Esophagus squamous epithelium (tissue), 5 donors: ENCODE measurements around the gene TFE3. TPM values are rescaled to one million over a fixed set of nuclear protein-coding genes. Genes with fewer than 3 reads are reported as not detected.

Experiments
- DNase-seq: peaks from one replicate; lab custom pipeline; 2025; lab: John Stamatoyannopoulos, UW
- H3K27ac ChIP-seq, 4 donors: fragments of 200-600 bp; sonication (generic); one replicate each; pipeline ENCODE4 v1.5.1; 2016 to 2019; ENCODE audit warnings: mild to moderate bottlenecking in 1 of 4
- H3K27me3 ChIP-seq, 4 donors: fragments of 200-600 bp; sonication (generic); 1 replicate in 3 of 4; 2 replicates in 1 of 4; pipeline versions ENCODE4 v1.5.1 to v1.6.0; 2017 to 2021; ENCODE audit warnings: antibody characterized with exemption in 1 of 4
- H3K36me3 ChIP-seq, 3 donors: fragments of 200-600 bp; sonication (generic); one replicate each; pipeline ENCODE4 v1.5.1; 2016 to 2019
- H3K4me1 ChIP-seq, 3 donors: fragments of 200-600 bp; sonication (generic); one replicate each; pipeline ENCODE4 v1.5.1; 2017 to 2019
- H3K4me3 ChIP-seq, 4 donors: fragments of 200-600 bp; sonication (generic); 1 replicate in 3 of 4; 2 replicates in 1 of 4; pipeline ENCODE4 v1.5.1; 2016 to 2019; ENCODE audit warnings: mild to moderate bottlenecking in 2 of 4, moderate library complexity in 1 of 4
- H3K9me3 ChIP-seq, 3 donors: fragments of 200-600 bp; sonication (generic); one replicate each; pipeline ENCODE4 v1.5.1; 2016 to 2019
- CTCF ChIP-seq, 6 experiments: fragments of 450-650 bp in 4 of 6; fragments of 200-600 bp in 2 of 6; sonication (generic) in 2 of 6; IDR thresholded peaks; one replicate each; pipeline ENCODE4 v1.5.1; 2016 to 2019; ENCODE audit warnings: antibody characterized with exemption in 6 of 6, mild to moderate bottlenecking in 4 of 6, moderate library complexity in 4 of 6
- POLR2A ChIP-seq, 4 donors: fragments of 450-650 bp; IDR thresholded peaks; one replicate each; pipeline ENCODE4 v1.6.1; 2017; ENCODE audit warnings: antibody characterized with exemption in 4 of 4, mild to moderate bottlenecking in 4 of 4, moderate library complexity in 3 of 4
- WGBS, 2 donors: methylation state at CpG; one replicate each; pipeline ENCODE4 v1.1.5; 2018; 5-methylcytosine and 5-hydroxymethylcytosine counted together
- intact Hi-C: fragments of 100-400 bp; cut with DNase I; formaldehyde crosslinking; loops from one replicate; pipeline ENCODE4 v1.15.0; 2022
- total RNA-seq, 4 donors: library from RNA; depleted of rRNA; stranded (reverse); fragments of >200 nt; gene quantifications; one replicate each; pipeline ENCODE4 v1.1.0, GENCODE V29; 2016
- donor health status: DM: yes; HTN: yes; CAD: no.

The TFE3 gene
- total RNA-seq, 4 donors from 2014 or later: 24.3 to 48.4 (median 43.1) TPM

DNA sequence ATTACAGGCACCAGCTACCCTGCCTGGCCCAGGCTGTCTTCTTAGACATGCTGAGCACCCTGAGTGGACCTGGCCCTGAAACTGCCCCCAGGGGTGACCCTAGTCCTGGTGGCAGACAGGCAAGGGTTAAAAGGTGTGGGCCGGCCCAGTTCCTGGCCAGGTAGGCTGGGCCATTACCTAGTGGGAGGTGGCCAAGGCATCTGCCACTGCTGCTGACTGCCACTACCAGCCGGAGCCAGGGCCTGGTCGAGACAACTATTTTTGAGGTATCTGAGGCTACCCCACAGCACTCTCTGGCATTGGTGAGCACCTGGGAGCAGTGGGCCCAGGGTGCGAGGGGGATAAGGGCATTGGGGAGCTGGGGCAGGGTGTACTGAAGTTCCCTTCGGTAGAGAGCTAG lies 15.6 kb upstream of the TFE3 start, which contains the start of gene CCDC120:
Gene CCDC120 (plus strand): TSS at position 206 of the 400 bp plus-strand sequence. CDS start 3,043 bp downstream, outside the sequence.
- Histone ChIP-seq H3K36me3 (peaks cover 0 to 24% (median 0%) of the 10 kb centered on the region in 3 donors), H3K4me3 (peak within 1 kb of the TSS; percentile 44 to 65 (median 54)), H3K27me3 (no peaks in the 10 kb centered on the region), H3K4me1 (peaks cover 0 to 20% (median 0%) of the 10 kb centered on the region in 3 donors), H3K9me3 (no peaks in the 10 kb centered on the region), H3K27ac (peak within 1 kb of the TSS; percentile 87 to 91 (median 88))
- peak in 1 of 4 donors; percentile 47 for TF ChIP-seq POLR2A (IDR thresholded peaks at IDR 0.05)
- TF ChIP-seq CTCF (IDR thresholded peaks at IDR 0.05): no peak
- 31 to 33% methylated on average over 3 to 4 of the region's 5 CpGs for WGBS, 2 donors
- no peak for DNase-seq
- intact Hi-C loops: no loop called here

GRCh38 chrX:49054073-49054762 lies 11.1 kb upstream of the TFE3 start:
- H3K27ac ChIP-seq: peak overlapping the region; percentile 84 to 91 (median 86)
- DNase-seq: no peak
- H3K27me3 ChIP-seq: no peaks in the 10 kb centered on the region
- no peak for TF ChIP-seq POLR2A (IDR thresholded peaks at IDR 0.05)
- no peak for TF ChIP-seq CTCF (IDR thresholded peaks at IDR 0.05)
- peaks cover 0 to 15% (median 0%) of the 10 kb centered on the region in 3 donors for H3K4me1 ChIP-seq
- no peaks in the 10 kb centered on the region for H3K9me3 ChIP-seq
- intact Hi-C loops: no loop called here
- no peaks in the 10 kb centered on the region for H3K36me3 ChIP-seq
- WGBS, 2 donors: 68 to 80% methylated on average over 5 of the region's 5 CpGs
- peak overlapping the region; percentile 56 to 71 (median 61) for H3K4me3 ChIP-seq

DNA sequence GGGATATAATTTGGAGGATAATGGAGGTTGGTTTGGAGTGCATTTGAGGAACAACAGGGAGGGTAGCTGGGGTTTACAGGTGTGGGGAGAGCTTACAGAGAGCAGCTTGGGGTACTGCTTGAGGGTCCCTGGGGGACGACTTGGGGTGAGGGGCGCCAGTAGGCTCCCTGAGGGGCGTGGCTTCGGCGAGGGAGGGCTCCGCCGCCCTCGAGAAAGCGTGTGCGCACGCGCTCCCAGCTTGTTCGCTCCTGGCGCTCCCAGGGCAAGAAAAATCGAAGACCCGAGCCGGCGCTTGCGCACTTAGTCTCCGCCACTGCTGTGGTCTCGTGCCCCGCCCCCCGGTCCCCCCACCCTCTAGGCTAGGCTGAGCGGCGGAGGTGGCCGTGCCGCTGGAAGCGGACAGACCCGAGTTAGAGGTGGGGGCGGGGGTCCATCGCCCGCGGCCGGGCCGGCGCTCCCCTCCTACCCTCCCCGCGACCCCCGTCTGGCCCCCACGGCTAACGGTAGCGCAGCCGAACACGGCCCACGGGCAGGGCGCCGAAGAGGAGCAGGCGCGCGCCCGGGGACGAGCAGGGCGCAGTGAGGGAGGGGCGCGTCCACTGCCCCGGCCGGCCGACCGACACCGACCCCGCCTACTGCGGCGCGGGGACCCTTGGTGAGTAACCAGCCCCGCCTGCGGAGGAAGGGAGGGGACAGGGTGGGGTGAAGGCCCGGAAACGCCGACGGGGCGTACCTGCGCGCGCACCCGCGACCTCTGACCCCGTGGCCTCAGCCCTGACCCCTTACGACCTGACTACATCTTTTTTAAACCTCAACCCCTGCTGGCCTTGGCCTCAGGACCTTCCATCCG lies 10.3 kb upstream of the TFE3 start:
- Histone ChIP-seq H3K9me3 (no peaks in the 10 kb centered on the region), H3K27me3 (no peaks in the 10 kb centered on the region), H3K4me1 (peaks cover 0 to 12% (median 0%) of the 10 kb centered on the region in 3 donors), H3K36me3 (no peaks in the 10 kb centered on the region), H3K27ac (peak overlapping the region; percentile 84 to 91 (median 86)), H3K4me3 (peak overlapping the region; percentile 56 to 71 (median 61))
- DNase-seq: no peak
- WGBS, 2 donors: 0 to 46% methylated on average over 1 to 22 of the region's 79 CpGs
- TF ChIP-seq POLR2A (IDR thresholded peaks at IDR 0.05) (peak in 1 of 4 donors; percentile 30), CTCF (IDR thresholded peaks at IDR 0.05) (no peak)
- intact Hi-C loops: no loop called here

DNA sequence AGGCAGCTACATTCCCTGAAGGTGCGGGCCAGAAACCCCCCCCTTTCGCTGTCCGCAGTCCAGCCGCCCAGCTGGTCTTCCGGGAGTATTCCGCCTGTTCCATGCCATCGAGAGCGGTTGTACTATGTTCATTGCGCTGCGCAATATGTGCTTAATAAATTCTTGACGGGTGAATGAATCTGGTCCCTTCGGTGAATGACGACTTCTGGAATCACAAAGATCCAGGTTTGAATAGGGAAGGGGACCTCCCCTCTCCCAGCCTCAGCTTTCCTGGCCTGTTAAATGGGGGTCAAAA lies 777 bp upstream of the TFE3 start:
- DNase-seq: no peak
- H3K27ac ChIP-seq: peak overlapping the region; percentile 77 to 88 (median 87)
- peak overlapping the region in 3 of 4 donors; percentile 29 to 74 (median 54) for H3K4me3 ChIP-seq
- no peak for TF ChIP-seq POLR2A (IDR thresholded peaks at IDR 0.05)
- TF ChIP-seq CTCF (IDR thresholded peaks at IDR 0.05): no peak
- intact Hi-C loops: no loop called here
- peaks cover 0 to 7% (median 2%) of the 10 kb centered on the region in 3 donors for H3K36me3 ChIP-seq
- H3K4me1 ChIP-seq: peaks cover 3 to 39% (median 19%) of the 10 kb centered on the region in 3 donors
- H3K9me3 ChIP-seq: no peaks in the 10 kb centered on the region
- WGBS, 2 donors: 7 to 48% methylated on average over 3 to 13 of the region's 13 CpGs
- H3K27me3 ChIP-seq: no peaks in the 10 kb centered on the region
